ENCODE data around the gene CLSTN2.

The CLSTN2 gene

DNA sequence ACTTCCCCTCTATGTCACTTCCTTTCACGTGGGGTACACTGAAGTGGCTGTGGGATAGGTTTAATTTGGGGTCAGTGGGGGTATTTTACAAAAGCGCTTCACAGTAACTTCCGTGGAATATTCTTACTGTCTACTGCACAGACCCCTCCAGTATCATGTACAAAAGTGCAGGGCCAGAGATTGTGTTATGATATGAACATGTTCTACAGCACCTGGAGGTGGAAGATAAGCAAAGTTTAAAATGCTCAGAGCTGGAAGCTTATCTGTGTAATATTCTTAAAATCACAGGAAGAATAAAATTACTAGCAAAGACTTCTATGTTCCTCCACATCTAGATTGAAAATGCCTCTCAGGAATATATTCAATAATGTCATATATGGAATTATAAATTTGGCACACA is 658.8 kb downstream of the CLSTN2 start:
- no peak for DNase-seq (ENCODE audit: low read depth in 3 of 3)

GRCh38 chr3:140595295-140595694 is 660.3 kb downstream of the CLSTN2 start:
- DNase-seq (ENCODE audit: low read depth in 3 of 3), result no peak

DNA sequence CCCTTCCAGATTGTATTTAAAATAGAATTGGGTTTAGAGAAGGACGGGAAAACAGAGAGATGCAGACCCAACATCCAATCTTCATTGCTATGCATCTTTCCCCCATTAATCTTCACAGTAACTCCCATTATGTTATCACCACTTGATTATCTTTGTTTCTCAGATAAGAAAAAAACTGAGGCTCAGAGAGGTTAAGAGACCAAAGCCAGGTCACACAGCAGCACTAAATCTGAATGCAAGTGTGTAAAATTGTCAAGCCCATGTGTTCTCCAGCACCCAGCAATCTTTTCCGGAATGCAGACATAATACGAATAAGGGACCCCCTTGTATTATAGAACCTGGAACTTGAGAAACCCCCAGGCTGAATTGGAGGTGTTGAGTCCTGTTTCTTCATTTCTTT is 662.4 kb downstream of the CLSTN2 start:
- DNase-seq (ENCODE audit: low read depth in 3 of 3), result no peak

GRCh38 chr3:140597792-140598191 is 662.8 kb downstream of the CLSTN2 start:
- no peak for DNase-seq (ENCODE audit: low read depth in 3 of 3)

GRCh38 chr3:140599009-140599408 is 664.0 kb downstream of the CLSTN2 start:
- no peak for DNase-seq (ENCODE audit: low read depth in 3 of 3)

DNA sequence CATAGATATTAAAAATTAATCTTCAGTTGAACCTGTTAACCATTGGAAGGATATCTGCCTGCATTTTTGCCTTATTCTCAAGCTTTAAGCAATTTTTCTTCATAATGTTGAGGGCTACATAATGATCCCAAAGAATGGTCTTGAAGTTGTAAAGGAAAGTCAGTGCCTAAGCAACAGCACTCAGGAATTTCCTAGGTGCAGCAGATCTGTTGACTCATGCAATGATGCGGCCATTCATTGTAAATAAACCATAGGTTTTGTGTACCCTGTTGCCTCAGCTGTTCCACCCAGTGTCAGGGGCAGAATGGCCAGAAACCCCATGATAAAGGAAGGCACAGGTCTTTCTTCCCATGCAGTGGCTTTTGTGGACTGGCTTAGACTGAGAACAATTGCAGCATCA is 664.5 kb downstream of the CLSTN2 start:
- DNase-seq (ENCODE audit: low read depth in 3 of 3), result no peak

- no peak for DNase-seq (ENCODE audit: low read depth in 3 of 3)
Measured at GRCh38 chr3:140601881-140602280, 666.9 kb downstream of the CLSTN2 start.

DNA sequence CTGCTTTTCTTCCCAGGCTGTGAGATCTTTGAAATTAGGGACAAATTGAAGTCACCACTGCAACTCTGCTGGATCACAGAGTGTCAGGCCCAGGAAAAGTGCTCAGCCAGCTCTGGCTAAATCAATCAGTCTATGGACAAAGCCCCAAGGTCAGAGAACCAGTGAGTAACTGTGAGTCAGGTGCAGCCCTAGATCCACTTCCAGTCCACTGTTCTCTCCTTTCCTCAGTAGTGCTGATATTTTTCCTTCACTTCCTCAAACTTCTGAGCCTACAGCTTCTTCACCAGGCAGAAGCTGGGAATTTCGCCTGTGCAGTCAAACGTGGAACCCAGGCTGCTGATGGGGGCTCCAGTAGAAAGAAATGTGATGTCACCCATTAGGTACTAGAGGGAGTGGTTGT is 667.8 kb downstream of the CLSTN2 start:
- no peak for DNase-seq (ENCODE audit: low read depth in 3 of 3)

- DNase-seq (ENCODE audit: low read depth in 3 of 3), result no peak
Measured at GRCh38 chr3:140603766-140604165, 668.8 kb downstream of the CLSTN2 start.

DNA sequence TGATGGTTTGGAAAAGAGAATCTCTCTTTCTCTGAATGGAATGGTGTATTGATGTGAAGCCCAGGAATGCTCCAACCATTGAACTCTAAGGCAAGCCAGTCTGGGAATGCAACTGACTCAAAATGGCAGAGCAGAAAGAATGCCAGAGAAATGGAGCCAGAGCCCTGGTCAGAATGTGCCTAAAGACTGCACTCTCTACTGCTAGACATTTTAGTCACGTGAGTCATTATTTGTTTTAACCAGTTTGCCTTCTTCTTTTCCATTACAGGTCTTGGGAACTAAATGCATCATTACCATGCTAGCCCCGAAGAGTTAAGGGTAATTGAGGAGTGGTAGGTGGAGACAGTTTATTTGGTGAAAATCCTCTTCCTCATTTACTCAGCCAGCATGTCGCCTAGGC is 675.6 kb downstream of the CLSTN2 start:
- no peak for DNase-seq (ENCODE audit: low read depth in 3 of 3)

GRCh38 chr3:140614001-140614400 is 679.0 kb downstream of the CLSTN2 start:
- DNase-seq (ENCODE audit: low read depth in 3 of 3), result no peak

GRCh38 chr3:140617135-140617534 is 682.1 kb downstream of the CLSTN2 start:
- DNase-seq (ENCODE audit: low read depth in 3 of 3), result no peak

- no peak for DNase-seq (ENCODE audit: low read depth in 3 of 3)
Measured at GRCh38 chr3:140626856-140627255, 691.9 kb downstream of the CLSTN2 start.

All from stimulated activated CD4-positive, alpha-beta T cell treated with anti-CD3 and anti-CD28 coated beads, TNF-alpha, amount 100 ng/mL, for 48 hours (primary cell).